Astrocyte (in vitro differentiated cells and primary cell): ENCODE measurements around the gene UBL4A.

Experiments
- EZH2 ChIP-seq: IDR thresholded peaks from 2 replicates; pipeline ENCODE4 v1.6.1; 2012; ENCODE audit warnings: mild to moderate bottlenecking, low read length, inconsistent platforms; ENCODE audit not compliant: insufficient read depth
- TF ChIP-seq, protein P1 (sequence below): IDR thresholded peaks from 2 replicates; pipeline ENCODE4 v1.5.1; 2011; ENCODE audit warnings: low read depth, mild to moderate bottlenecking, inconsistent platforms, low read length, moderate library complexity; ENCODE audit not compliant: insufficient read depth

- TF ChIP-seq, protein P1, sequence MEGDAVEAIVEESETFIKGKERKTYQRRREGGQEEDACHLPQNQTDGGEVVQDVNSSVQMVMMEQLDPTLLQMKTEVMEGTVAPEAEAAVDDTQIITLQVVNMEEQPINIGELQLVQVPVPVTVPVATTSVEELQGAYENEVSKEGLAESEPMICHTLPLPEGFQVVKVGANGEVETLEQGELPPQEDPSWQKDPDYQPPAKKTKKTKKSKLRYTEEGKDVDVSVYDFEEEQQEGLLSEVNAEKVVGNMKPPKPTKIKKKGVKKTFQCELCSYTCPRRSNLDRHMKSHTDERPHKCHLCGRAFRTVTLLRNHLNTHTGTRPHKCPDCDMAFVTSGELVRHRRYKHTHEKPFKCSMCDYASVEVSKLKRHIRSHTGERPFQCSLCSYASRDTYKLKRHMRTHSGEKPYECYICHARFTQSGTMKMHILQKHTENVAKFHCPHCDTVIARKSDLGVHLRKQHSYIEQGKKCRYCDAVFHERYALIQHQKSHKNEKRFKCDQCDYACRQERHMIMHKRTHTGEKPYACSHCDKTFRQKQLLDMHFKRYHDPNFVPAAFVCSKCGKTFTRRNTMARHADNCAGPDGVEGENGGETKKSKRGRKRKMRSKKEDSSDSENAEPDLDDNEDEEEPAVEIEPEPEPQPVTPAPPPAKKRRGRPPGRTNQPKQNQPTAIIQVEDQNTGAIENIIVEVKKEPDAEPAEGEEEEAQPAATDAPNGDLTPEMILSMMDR, result no peak
- TF ChIP-seq EZH2, result no peak
These were observed 27.2 kb downstream of the UBL4A start for GRCh38 chrX:154458954-154459778.
